ENCODE results near the gene ADGRA1. TPM values are rescaled to one million over a fixed set of nuclear protein-coding genes. Genes with fewer than 3 reads are reported as not detected.

The ADGRA1 gene
- total RNA-seq, 1 experiment from 2014 or later: not detected

GRCh38 chr10:133090654-133091053, 2.9 kb downstream of the ADGRA1 start:
- no peak overlapping the region for H3K27ac Mint-ChIP-seq (ENCODE audit: low read depth, unreplicated experiment)
- no peak overlapping the region for H3K4me3 Mint-ChIP-seq (ENCODE audit: unreplicated experiment)
- no peaks in the 10 kb centered on the region for H3K4me1 Mint-ChIP-seq (ENCODE audit: insufficient read depth, unreplicated experiment)
- intact Hi-C loops (cut with micrococcal nuclease): no loop called here
- H3K27me3 Mint-ChIP-seq (ENCODE audit: insufficient read depth, unreplicated experiment): no peaks in the 10 kb centered on the region
- CTCF ChIA-PET: interaction anchor here (0.8 to 0.9 kb wide), 2 partner anchors 186 to 396 kb away, joined by 3 to 4 read pairs; no protein-coding TSS in a partner anchor
- no peaks in the 10 kb centered on the region for H3K9me3 Mint-ChIP-seq (ENCODE audit: unreplicated experiment)
- BruUV-seq (replicated peaks): no TSS peak
- DNase-seq (ENCODE audit: unreplicated experiment): no peak
- POLR2A ChIA-PET: no interaction called here
- H3K36me3 Mint-ChIP-seq (ENCODE audit: insufficient read depth, unreplicated experiment): no peaks in the 10 kb centered on the region
- TF ChIP-seq, protein P1, sequence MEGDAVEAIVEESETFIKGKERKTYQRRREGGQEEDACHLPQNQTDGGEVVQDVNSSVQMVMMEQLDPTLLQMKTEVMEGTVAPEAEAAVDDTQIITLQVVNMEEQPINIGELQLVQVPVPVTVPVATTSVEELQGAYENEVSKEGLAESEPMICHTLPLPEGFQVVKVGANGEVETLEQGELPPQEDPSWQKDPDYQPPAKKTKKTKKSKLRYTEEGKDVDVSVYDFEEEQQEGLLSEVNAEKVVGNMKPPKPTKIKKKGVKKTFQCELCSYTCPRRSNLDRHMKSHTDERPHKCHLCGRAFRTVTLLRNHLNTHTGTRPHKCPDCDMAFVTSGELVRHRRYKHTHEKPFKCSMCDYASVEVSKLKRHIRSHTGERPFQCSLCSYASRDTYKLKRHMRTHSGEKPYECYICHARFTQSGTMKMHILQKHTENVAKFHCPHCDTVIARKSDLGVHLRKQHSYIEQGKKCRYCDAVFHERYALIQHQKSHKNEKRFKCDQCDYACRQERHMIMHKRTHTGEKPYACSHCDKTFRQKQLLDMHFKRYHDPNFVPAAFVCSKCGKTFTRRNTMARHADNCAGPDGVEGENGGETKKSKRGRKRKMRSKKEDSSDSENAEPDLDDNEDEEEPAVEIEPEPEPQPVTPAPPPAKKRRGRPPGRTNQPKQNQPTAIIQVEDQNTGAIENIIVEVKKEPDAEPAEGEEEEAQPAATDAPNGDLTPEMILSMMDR (IDR thresholded peaks at IDR 0.05; ENCODE audit: unreplicated experiment): no peak

DNA sequence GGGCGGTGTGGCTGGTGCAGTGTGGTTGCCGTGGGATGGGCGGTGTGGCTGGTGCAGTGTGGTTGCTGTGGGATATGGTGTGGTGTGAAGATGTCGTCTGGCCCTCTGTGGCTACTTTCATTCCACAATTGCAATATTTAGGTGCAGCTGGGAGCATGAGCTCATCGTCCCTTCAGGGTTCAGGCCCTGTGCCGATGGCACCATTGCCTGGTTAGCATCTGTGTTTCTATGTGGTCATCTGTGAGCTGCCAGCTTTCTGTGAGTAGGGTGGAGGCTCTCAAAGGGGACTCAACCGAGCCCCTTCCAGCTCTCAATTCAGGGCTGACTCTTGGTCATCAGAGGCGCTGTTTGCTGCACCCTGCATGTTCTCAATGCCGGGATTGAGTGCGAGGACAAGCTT, 3.6 kb downstream of the ADGRA1 start:
- Mint-ChIP-seq H3K4me3 (ENCODE audit: unreplicated experiment) (no peak overlapping the region), H3K27me3 (ENCODE audit: insufficient read depth, unreplicated experiment) (peaks cover under 1% of the 10 kb centered on the region), H3K4me1 (ENCODE audit: insufficient read depth, unreplicated experiment) (no peaks in the 10 kb centered on the region), H3K9me3 (ENCODE audit: unreplicated experiment) (no peaks in the 10 kb centered on the region), H3K36me3 (ENCODE audit: insufficient read depth, unreplicated experiment) (no peaks in the 10 kb centered on the region), H3K27ac (ENCODE audit: low read depth, unreplicated experiment) (no peak overlapping the region)
- intact Hi-C loops (cut with micrococcal nuclease): no loop called here
- TF ChIP-seq, protein P1 (IDR thresholded peaks at IDR 0.05; ENCODE audit: unreplicated experiment): no peak
- POLR2A ChIA-PET: no interaction called here
- BruUV-seq (replicated peaks): no TSS peak
- no peak for DNase-seq (ENCODE audit: unreplicated experiment)
- CTCF ChIA-PET: interaction anchor here (0.9 kb wide), 1 partner anchor 187 kb away, joined by 4 read pairs; no protein-coding TSS in a partner anchor

DNA sequence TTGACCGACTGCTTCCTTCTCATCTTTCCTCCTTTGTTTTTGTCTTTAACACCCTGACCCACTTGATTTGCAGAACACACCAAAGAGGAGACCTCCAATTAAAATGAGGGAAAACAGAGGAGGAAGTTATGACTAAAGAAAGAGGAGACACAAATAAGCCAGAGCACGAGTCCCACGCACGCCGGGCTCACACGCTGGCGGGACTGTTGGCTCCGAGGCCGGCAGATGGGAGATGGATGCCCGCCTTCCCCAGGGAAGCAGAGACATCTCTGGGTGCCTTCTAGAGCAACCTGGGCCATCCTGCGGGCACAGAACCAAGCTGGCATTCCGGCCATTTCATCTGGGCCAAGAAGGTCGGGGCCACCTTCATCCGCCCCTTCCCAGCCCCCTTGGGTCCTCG, 5.6 kb downstream of the ADGRA1 start:
- TF ChIP-seq, protein P1 (IDR thresholded peaks at IDR 0.05; ENCODE audit: unreplicated experiment): no peak
- no peak for DNase-seq (ENCODE audit: unreplicated experiment)
- Mint-ChIP-seq H3K36me3 (ENCODE audit: insufficient read depth, unreplicated experiment) (no peaks in the 10 kb centered on the region), H3K27ac (ENCODE audit: low read depth, unreplicated experiment) (no peak overlapping the region), H3K9me3 (ENCODE audit: unreplicated experiment) (no peaks in the 10 kb centered on the region), H3K4me1 (ENCODE audit: insufficient read depth, unreplicated experiment) (no peaks in the 10 kb centered on the region), H3K27me3 (ENCODE audit: insufficient read depth, unreplicated experiment) (peaks cover 11% of the 10 kb centered on the region), H3K4me3 (ENCODE audit: unreplicated experiment) (no peak overlapping the region)
- intact Hi-C loops (cut with micrococcal nuclease): no loop called here
- CTCF ChIA-PET: no interaction called here
- POLR2A ChIA-PET: no interaction called here
- BruUV-seq (replicated peaks): no TSS peak

- Mint-ChIP-seq H3K27me3 (ENCODE audit: insufficient read depth, unreplicated experiment) (peaks cover 11% of the 10 kb centered on the region), H3K36me3 (ENCODE audit: insufficient read depth, unreplicated experiment) (no peaks in the 10 kb centered on the region), H3K27ac (ENCODE audit: low read depth, unreplicated experiment) (no peak overlapping the region), H3K4me1 (ENCODE audit: insufficient read depth, unreplicated experiment) (no peaks in the 10 kb centered on the region), H3K9me3 (ENCODE audit: unreplicated experiment) (no peaks in the 10 kb centered on the region), H3K4me3 (ENCODE audit: unreplicated experiment) (no peak overlapping the region)
- DNase-seq (ENCODE audit: unreplicated experiment): no peak
- ChIA-PET CTCF (no interaction called here), POLR2A (no interaction called here)
- no TSS peak for BruUV-seq (replicated peaks)
- TF ChIP-seq, protein P1 (IDR thresholded peaks at IDR 0.05; ENCODE audit: unreplicated experiment): no peak
- intact Hi-C loops (cut with micrococcal nuclease): no loop called here
These were observed 6.6 kb downstream of the ADGRA1 start for GRCh38 chr10:133094286-133094685.
